NCI-H2196 (cell line): ENCODE data around the gene TNPO2.
"Not testable (repeated sequence)": the region's sequence is repeated elsewhere in the genome, so short reads cannot be mapped to it uniquely, and the experiment has no call there.

Experiments used
- DNase-seq: peaks from one replicate; lab custom pipeline; 2025; ENCODE audit not compliant: unreplicated experiment; lab: John Stamatoyannopoulos, UW

TNPO2 gene

DNA sequence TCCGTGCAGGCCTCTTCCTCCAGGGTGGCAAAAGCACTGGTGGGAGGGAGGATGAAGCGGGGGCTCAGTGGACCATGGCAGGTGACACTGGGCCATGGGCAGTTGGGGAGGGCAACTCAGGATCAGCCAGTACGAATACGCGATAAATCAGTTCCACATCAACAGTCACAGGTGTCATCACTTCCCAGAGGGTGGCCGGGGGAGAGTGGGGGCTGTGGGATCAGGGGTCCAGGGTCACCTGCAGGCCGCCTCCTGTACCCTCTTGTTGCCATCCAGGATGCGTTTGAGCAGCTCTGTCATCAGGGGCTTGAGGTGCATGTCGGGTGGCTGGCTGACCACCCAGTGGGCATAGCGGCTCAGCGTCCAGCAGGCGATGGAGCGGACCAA is 17.4 kb downstream of the TNPO2 start:
- DNase-seq = no peak

DNA sequence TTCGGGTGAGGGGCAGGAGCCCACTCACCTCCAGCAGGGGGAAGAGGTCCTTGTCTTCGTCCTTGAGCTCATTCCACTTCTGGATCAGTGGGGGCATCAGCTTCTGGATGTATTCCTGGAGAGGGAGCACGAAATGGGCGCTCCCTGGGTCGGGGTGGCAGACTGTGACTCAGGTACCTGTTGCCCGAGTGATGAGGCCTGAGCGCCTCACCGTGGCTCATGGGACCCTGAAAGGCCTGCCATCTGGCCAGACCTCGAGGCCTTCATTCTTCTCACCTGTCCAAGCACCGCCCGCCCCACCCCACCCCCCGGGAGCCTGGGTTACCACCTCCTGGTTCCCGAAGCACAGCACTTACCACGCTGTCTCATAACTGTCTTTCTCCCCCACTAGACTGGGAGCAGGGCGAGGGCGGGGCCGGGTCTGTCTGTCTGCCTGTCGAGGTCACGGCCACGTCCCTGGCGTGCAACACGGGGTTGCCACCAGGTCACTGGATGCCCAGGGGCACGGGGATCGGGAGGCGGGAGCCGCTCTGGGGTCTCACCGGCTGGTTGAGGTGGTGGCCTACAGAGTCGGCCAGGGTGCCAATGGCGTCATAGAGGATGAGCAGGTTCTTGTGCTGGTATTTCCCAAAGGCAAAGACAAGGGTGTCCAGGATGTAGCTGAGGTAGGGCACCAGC is 17.9 kb downstream of the TNPO2 start:
- no peak for DNase-seq

DNA sequence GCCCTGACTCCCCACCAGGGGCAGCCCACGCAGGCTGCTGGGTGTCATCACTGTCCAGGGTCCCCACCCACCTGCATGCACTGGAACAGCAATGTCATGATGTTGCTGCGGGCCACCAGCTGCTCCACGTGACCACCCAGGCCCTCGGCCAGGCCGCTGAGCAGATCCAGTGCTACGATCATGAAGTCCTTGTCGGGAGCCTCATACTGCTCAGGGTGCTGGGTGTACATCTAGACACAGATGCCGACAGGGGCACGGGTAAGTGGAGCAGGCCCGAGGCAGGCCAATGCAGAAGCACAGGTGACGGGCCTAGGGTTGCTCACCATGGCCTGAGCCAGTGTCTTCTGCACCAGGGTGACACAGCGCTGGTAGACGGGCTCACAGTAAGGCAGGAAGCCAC is 18.6 kb downstream of the TNPO2 start:
- no peak for DNase-seq

DNA sequence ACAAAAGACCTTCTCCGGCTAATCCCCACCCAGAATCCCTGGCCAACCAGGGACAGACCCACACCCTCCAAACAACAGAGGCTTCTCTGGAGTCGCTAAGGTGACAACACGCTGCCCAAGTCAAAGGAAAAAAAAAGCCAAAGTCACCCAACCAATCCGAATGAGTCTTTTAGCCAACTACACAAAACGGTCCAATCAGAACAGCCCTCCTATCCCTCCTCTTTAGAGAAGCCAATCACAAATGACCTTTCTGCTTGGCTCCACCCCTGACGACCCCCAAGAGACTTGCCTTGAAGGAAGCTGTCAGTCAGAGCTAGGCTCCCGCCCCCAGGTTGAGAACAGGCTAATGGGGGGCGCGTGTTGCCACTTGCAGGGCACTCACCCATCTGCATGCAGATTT is 20.7 kb downstream of the TNPO2 start:
- DNase-seq = peak; percentile 45

DNA sequence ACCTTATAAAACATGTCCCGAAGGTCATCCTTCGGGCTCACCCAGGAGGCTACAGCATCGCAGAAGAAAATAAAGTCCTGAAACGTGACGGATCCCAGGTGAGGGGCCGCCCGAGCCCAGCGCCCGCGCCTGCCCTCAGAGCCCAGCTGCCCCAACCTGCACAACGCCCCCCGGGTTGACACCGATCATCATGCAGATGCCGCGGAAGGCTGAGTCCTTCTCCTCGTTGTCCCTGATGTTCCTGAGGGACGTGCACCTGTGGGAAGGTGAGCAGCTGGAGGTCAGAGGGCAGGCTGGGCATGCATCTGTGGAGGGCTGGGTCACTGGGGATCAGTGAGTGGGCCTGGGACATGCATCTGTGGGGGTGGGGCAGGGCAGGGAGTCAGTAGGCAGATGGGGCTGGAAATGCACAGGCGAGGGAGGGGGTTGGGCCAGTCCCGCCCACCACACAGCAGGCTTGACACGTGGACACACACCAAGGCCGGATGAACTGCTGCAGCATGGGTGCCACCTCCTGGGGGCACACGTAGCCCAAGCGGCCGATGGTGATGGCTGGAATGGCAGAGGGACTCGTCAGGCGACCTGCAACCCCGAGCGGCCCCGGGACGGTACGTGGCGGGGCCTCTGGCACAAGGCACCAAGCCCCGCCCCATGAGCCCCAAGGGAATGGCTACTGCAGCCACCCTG is 22.0 kb downstream of the TNPO2 start:
- no peak for DNase-seq

DNA sequence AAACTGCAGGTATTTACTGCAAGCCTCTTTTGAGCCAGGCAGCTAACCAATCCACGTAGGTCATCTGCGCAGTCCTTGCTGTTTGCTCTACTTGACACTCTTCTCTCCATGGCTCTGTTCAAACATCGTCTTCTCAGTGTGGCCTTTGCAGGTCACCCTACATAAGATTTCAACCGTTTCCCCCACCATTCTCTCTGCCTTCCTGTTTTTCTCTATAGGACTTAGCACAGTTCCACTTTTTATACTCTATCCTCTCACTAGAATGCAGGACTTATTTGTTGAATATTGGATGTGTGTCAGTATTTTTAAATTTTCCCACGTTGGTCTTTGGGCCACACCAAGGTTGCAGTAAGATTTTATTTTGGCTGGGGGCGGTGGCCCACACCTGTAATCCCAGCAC is 25.6 kb downstream of the TNPO2 start:
- DNase-seq = no peak

- DNase-seq = not testable (repeated sequence)
Observed at GRCh38 chr19:12697425-12697824, 26.3 kb downstream of the TNPO2 start.

DNA sequence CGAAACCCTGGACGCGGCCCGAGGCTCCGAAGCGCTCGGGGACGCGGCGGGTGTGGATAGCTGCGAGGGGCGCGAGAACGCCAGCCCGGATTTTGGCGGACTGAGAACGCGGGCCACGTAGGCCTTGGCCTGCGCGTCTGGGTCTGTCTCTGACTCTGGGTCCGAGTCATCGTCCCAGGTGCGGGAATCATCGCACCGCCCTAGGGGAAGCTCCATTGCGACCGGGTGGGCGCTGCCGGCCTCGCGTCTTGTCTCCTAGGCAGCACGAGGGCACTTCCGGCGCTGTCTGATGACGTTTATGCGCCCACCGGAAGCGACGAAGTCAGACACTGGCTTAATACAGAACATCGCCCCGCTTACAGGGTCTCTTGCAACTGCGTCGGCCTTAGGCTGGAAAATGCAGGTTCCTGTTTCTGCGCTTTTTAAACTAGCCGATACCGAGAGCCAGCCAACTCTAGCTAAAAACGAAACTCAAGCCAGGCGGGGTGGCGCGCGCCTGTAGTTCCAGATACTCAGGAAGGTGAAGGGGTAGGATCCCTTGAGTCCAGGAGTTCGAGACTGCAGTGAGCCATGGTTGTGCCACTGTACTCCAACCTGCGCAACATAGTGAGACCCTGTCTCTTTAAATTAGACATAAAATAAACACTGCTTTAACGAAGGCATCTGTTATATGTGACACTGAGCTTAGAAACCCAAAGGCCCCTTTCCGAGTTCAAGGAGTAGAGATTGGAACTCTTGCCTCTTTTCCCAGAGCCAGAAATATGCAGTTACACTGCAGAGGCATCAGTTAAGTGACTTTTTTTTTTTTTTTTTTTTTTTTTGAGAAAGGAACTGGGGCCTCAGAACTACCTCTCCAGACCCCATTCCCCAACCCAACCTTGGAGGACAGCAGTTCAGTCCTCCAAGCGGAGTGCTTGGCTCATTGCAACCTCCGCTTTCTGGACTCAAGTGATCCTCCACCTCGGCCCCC is 27.1 kb downstream of the TNPO2 start, which contains the start of gene FBXW9:
Gene FBXW9 (minus strand): TSS at position 266 of the 970 bp plus-strand sequence. CDS start 50 bp downstream, at position 216.
- DNase-seq = peak; percentile 92

DNA sequence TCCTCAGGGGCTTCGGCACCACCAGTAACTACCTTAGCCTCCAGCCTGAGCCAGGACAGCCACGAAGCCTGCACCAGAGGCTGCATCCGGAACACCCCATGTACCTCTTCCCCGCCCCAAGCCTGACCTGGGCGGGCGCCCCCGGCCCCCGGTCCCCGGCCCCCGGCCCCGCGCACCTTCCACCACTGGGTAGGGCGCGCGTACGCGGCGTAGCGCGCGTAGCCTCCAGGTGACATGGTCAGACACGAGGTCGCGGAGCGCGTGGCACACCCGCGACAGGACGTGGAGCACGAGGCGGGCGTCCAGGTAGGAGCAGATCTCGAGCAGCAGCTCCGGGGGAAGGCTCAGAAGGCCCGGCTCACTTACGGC is 27.8 kb downstream of the TNPO2 start:
- DNase-seq = no peak

- no peak for DNase-seq
Observed at GRCh38 chr19:12695514-12695913, 28.2 kb downstream of the TNPO2 start.

DNA sequence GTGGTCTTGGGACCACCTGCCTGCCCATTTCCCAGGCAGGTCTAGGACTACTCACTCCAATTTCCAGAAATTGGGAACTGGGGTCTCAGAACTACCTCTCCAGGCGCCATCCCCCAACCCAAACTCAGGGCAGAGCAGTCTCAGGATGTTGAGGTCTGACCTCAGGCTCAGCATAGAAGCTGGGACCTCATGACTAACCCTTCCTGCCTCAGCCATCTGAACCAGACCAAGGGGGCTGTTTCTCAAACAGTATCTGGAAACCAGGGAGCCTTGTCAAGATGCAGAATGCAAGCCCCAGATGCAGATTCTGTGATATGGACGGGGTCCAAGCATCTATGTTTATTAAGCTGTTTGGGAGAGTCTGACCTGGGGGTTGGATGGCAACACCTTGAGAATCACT is 28.6 kb downstream of the TNPO2 start:
- DNase-seq = no peak

DNA sequence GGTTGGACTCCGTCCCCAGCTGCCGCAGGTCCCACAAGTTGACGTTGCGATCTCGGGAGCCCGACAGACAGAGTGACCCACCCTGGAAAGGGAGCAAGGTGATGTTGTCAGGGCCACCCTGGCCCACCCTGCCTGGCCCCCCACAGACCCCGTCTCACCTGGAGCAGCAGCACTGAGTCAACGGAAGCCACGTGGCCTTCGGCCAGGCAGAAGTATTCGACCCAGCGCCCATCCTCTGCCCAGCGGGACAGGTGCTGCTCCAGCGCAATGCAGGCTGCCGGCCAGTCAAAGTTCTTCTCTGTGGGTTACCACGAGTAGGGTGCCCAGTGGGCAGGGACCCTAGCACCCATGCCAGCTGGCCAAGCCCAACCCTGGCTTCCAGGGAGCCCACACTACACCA is 29.1 kb downstream of the TNPO2 start:
- DNase-seq = no peak

DNA sequence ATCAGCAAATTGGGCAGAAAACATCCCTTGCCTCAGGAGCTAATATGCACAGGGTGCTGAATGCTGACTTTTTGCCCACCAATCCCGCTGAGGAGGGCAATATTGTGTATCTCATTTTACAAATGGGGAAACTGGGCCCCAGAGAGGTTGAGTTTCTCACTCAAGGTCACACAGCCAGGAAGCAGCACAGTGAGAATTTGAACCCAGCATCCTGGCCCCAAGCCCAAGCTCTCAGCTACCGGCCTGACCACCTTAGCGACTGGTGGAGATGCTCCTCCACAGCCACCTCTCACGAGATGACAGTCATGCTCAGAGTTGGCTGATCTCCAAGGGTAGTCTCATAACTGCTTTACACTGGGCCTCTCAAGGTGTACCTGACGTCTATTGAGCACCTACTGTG is 30.8 kb downstream of the TNPO2 start:
- DNase-seq = no peak

DNA sequence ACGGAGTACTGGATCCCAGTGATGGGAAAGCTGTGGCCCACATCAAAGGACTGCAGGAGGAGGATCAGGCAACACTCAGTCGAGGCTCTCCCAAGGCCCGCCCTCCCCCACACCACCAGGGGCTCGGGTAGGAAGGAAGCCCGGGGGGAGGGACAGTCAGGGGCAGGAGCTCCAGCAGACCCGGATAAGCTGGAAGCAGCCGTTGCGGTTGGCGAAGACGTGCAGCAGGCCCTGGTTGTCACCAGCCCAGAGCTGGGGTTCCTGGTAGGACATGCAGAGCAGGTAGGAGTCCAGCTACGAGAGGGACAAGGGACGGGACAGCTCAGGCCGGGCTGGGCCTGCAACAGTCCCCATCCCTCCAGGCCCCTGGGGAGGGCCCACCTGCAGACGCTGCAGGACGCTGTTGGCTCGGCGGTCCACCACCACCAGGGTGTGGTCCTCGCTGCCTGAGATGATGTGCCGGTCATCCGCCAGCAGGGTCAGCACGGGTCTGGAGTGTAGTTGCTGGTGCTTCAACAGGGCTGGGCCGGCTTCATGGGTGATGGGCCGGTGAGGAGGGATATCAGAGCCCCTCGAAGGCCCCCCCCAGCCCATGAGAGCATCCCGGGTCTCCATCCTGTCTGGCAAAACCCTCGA is 34.0 kb downstream of the TNPO2 start:
- DNase-seq = no peak

DNA sequence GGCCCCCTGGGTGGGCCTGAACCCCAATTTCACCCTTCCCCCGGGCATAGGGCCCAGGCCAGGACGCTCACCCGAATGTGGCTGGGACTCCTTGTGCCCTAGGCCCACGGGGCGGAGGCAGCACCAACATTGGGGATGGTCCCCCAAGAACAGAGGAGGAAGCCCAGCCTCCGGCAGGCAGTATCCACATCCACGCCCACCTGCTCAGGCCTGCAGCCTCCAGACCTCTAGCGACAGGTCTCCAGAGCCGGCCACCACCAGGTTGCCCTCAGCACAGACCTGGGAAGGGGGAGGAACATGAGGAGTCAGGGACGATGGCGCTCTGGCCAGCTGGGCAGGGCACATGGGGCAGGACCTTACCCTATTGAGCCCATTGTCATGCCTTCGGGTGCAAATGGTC is 34.7 kb downstream of the TNPO2 start:
- no peak for DNase-seq

DNA sequence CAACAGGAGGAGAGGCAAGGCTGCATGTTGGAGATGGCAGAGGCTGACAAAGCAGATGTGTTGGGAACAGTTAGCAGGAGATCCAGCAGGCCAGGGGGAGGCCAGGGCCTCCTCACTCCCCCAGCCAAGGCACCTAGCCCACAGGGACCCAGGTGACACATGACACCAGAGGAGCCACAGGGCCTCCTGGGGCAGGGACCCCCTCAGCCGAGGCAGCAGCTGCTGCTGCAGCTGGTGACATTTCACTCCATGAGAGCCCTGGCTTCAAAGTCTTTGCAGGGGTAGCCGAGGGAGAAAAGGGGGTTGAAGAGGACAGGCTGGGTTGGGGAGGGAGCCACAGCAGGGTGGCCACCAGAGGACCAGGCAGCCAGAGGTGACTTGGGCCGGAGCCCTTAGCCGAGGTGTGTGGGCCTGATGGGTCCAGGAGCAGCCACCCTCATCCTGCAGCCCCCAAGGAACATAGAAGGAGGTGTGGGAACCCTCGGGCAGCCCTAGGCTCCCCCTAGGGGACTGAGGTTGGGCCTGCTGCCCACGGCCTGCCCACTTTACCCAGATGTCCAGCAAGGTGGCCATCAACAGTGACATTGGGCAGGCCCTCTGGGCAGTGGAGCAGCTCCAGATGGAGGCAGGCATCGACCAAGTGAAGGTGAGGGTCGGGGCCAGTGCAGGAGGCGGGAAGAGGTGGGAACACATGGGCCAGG is 36.1 kb downstream of the TNPO2 start, which contains the start of gene GNG14:
Gene GNG14 (plus strand): TSS at position 503 of the 701 bp plus-strand sequence. CDS start 51 bp downstream, at position 554.
- no peak for DNase-seq

GRCh38 chr19:12685831-12686230 is 37.9 kb downstream of the TNPO2 start:
- no peak for DNase-seq

DNA sequence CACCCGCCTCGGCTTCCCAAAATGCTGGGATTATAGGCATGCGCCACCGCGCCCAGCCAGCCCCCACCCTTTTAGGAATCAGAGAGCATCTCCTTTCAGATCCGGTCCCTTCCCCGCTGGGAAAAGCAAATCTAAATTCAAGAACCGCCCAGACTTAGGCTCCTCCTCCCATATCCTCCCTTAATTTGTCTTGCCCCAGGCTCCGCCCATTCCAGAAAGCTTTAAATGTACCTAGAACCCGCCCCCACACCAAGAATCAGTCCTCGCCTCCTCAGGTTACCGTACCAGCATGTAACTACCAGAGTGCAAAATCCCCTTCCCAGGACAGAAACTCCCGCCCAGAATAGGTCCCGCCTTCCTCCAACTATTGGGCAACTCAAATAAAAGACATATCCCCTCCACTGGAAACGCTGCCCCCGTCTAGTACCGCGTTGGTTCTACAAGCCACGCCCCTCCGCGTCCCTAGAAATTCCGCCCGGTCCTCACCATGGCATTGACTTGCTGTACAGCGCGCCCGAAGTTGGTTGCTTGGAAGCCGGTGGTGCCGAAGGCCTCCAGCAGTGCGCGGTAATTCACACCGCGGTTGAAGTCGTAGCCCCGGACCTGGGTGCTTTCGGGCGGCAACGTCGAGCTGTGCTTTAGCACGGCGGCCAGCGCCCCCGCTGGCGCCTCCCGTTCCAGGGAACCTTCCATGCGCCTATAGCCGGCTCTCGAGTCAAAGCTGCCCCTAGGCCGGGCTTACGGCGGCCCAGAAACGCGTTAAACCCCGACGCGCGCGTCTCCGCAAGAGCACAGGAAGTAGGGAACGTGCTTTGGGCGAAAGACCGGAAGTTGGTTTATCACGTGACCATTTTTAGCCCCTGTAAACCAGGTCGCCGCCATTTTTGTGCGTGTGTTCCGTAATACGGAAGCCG is 42.4 kb downstream of the TNPO2 start, which contains the start of gene DHPS:
Gene DHPS (minus strand): TSS at position 807 of the 914 bp plus-strand sequence. CDS start 114 bp downstream, at position 693.
- peak; percentile 97 for DNase-seq

DNA sequence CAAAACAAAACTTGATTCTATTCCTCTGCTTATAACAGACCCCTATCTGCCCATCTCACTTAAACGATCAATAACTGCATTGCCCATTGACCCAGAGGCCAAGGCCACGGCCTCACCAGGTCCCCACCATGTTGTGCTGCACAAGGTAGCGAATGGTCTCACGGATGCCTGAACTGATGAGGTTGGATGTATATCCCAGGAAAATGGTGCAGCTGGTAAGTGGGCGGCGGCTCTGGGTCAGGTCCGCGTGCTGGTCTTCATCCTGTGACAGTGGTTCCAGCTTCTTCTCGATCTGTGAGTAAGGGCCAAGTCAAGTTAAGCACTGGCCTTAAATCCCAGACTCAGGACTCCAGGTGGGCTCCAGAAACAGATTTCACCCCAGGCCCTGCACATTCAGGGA is 43.7 kb downstream of the TNPO2 start:
- DNase-seq = no peak
